GM18498 (cell line): Measurements from ENCODE around the gene CAND2.

ENCODE experiments used
- ATAC-seq: cut with Tn5 transposase; IDR thresholded peaks from one replicate; pipeline ENCODE4 v1.9.1; 2021; ENCODE audit warnings: mild to moderate bottlenecking, moderate library complexity; ENCODE audit not compliant: unreplicated experiment

Gene CAND2

DNA sequence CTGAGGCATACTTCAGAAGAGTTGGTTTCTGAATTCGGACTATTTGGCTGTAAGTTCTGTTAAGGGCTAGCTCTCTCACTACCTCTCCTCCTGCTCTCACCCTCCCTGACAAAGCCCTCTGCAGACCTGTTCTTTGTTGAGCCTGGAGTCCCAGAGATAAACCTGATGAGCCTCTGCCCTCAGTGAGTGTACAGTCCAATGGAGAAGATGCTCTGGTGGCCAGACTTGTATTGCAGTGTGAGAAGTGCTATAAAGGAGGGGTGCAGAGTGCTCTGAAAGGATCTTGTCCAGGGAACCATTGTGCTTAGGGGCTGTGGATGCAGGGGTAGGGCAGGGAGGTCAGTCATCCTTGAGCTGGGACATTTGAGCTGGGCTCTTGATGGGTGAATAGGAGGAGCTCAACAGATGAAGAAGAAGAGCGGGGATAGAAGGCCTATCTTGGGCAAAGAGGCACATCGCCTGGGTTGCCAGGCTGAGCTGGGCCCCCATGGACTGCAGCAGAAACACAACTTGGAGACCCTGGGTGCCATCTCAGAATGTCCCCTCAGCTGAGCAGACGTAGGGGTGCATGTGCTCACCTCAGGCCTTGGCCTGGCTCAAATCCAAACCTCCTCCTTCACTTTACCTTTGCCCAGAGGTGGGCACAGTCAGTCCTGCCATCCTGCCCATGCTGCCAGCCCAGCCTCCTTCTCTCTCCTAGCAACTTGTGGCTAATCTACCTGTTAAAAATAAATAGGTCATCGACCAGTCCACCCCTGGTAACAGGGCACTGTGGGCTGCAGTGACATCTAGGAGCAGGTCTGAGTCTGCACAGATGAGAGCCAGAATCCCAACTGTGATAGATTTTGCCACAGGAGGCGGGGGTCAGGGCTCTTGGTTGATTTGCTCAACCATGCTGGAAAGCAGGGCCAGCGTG, 3.3 kb downstream of the CAND2 start:
- ATAC-seq, result no peak

GRCh38 chr3:12803371-12803770, 6.9 kb downstream of the CAND2 start:
- ATAC-seq, result no peak

GRCh38 chr3:12807066-12807465, 10.6 kb downstream of the CAND2 start:
- ATAC-seq, result no peak

GRCh38 chr3:12807601-12808359, 11.3 kb downstream of the CAND2 start:
- no peak for ATAC-seq

DNA sequence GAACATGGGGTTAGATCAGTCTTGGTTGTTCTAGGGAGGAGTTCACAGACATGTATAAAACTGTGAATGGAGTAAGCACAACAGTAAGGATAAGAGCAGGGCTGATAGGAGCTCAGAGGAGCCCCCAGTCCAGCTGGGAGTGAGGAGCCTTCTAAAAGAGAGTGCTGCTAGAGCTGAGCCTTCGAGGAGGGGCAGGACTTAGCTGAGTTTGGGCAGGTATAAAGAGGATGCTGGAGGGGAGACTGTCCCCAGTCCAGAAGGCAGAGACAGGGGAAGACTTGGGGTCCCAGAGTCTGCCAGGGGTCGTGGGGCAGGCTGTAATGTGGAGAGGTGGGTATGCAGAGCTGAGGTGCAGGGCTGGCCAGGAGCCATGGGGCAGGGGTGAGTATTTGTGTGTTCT, 12.1 kb downstream of the CAND2 start:
- no peak for ATAC-seq

GRCh38 chr3:12809001-12809400, 12.5 kb downstream of the CAND2 start:
- ATAC-seq, result no peak

- ATAC-seq, result no peak
Measured at GRCh38 chr3:12809435-12809834, 13.0 kb downstream of the CAND2 start.

DNA sequence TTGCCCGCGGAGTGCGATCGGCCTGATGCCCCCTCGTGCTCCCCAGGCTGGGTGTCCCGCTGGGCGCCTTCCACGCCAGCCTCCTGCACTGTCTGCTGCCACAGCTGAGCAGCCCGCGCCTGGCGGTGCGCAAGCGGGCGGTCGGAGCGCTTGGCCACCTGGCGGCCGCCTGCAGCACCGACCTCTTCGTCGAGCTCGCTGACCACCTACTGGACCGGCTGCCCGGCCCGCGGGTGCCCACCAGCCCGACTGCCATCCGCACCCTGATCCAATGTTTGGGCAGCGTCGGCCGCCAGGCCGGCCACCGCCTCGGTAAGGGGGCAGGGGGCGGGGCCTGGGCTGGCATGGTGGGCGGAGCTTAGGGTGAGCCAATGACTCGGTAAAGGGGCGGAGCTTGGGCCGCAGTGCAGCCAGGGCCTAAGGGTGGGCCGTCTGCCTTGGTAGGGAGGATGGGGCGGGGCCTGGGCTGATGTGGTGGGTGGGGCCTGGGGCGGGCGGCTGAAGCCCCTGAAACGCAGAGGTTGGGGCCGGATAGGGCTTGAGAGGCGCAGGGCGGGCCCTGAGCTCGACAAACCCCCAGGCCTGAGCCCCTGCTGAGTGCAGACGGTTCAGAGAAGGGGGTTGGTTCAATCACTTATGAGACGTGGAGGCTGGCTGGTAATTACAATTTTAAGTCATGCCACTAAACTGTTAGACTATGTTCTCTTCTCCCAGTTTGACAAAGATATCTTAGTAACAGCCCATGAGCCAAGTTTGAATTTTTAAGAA, 13.7 kb downstream of the CAND2 start:
- peak; percentile 99 for ATAC-seq

- ATAC-seq, result no peak
Measured at GRCh38 chr3:12810961-12811360, 14.5 kb downstream of the CAND2 start.

- ATAC-seq, result no peak
Measured at GRCh38 chr3:12812812-12813211, 16.3 kb downstream of the CAND2 start.

DNA sequence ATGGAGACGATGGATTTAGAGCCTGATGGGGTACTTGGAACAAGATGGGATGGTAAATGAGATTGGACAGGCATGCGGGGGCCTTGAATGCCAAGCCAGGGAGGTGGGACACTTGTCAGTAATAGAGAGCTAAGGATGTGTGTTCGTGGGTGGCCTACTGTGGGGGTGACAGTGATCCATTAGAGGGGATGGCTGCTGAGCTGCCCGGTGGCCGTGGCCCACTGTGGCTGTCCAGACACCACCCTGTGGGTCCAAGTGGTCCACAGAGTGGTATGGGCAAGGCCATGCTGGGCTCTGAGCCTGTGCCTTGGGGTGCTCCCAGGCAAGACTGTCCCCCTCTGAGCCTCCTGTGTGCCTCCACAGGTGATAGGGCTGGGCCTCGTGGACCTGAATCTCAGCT, 17.5 kb downstream of the CAND2 start:
- no peak for ATAC-seq

DNA sequence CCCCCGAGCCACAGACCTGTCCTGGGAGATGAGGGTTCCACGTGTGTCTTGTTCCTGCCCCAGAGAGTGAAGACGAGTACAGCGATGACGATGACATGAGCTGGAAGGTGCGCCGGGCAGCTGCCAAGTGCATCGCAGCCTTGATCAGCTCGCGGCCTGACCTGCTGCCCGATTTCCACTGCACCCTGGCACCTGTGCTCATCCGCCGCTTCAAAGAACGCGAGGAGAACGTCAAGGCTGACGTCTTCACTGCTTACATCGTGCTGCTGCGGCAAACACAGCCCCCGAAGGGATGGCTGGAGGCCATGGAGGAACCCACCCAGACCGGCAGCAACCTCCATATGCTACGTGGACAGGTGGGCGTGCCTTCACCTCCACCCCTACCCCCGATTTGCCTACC, 18.6 kb downstream of the CAND2 start:
- ATAC-seq, result no peak

- ATAC-seq, result no peak
Measured at GRCh38 chr3:12815719-12816118, 19.2 kb downstream of the CAND2 start.

DNA sequence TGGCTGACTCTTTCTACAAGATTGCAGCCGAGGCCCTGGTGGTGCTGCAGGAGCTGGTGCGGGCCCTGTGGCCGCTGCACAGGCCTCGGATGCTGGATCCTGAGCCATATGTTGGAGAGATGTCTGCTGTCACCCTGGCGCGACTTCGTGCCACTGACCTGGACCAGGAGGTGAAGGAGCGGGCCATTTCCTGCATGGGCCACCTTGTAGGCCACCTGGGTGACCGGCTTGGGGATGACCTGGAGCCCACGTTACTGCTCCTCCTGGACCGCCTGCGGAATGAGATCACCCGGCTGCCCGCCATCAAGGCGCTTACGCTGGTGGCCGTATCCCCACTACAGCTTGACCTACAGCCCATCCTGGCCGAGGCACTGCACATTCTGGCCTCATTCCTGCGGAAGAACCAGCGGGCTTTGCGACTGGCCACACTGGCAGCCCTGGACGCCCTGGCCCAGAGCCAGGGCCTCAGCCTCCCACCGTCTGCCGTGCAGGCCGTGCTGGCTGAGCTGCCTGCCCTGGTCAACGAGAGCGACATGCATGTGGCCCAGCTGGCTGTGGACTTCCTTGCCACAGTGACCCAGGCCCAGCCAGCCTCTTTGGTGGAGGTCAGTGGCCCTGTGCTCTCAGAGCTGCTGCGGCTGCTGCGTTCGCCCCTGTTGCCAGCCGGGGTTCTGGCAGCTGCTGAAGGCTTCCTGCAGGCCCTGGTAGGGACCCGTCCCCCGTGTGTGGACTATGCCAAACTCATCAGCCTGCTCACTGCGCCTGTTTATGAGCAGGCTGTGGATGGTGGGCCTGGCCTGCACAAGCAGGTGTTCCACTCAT, 20.3 kb downstream of the CAND2 start:
- no peak for ATAC-seq

DNA sequence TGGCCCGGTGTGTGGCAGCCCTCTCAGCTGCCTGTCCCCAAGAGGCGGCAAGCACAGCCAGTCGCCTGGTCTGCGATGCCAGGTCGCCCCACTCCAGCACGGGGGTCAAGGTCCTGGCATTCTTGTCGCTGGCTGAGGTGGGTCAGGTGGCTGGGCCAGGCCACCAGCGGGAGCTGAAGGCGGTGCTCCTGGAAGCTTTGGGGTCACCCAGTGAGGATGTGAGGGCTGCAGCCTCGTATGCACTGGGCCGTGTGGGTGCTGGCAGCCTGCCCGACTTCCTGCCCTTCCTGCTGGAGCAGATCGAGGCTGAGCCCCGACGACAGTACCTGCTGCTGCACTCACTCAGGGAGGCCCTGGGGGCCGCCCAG, 20.8 kb downstream of the CAND2 start:
- no peak for ATAC-seq

GRCh38 chr3:12818273-12818672, 21.8 kb downstream of the CAND2 start:
- no peak for ATAC-seq

DNA sequence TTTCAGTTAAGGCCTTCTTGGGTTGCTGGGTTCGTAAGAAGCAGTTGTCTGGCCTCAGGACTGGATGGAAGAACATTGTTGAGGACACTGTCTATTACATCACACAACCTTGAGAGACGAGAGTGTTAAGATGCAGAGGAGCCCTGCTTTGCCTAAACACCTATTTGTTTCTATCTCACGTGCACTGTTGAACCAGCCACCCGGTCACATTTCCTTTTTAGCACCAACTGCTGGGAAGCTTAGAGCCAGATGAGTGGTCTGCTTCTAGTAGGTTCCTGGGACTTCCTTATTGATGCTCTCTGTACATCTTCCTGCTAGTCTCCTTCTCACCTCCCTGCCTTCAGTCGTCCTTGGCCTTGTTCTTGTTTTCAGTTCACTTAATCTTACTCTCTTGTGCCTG, 22.3 kb downstream of the CAND2 start:
- no peak for ATAC-seq

- no peak for ATAC-seq
Measured at GRCh38 chr3:12822725-12823373, 26.4 kb downstream of the CAND2 start.

DNA sequence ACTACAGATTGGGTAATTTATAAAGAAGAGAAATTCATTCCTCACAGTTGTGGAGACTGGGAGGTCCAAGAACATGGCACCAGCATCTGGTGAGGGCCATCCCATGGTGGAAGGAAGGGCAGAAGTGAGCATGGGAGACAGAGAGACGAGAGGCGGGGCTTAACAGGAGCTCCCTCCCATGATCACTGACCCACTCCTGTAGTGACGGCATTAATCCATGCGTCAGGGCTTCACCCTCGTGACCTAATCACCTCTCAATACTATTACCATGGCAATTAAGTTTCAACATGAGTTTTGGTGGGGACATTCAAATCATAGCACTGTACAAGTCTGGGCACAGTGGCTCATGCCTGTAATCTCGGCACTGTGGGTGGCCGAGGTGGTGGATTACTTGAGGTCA, 27.8 kb downstream of the CAND2 start:
- no peak for ATAC-seq

GRCh38 chr3:12825156-12825555, 28.7 kb downstream of the CAND2 start:
- ATAC-seq, result no peak
